H1 (cell line): ENCODE results near the gene CHRM4. TPM values are rescaled to one million over a fixed set of nuclear protein-coding genes. Genes with fewer than 3 reads are reported as not detected.

Experiments used
- CTCF ChIA-PET: fragments of 300-600 bp; sonication (Branson Sonifier 250); formaldehyde crosslinking; loops from one replicate; lab custom pipeline; 2021; ENCODE audit not compliant: partially characterized antibody; lab: Charles Lee
- POLR2A ChIA-PET: fragments of 300-600 bp; sonication (Branson Sonifier 250); formaldehyde crosslinking; loops from one replicate; lab custom pipeline; 2021; ENCODE audit warnings: inconsistent platforms; ENCODE audit not compliant: partially characterized antibody; lab: Charles Lee
- DNase-seq, 2 experiments: peaks; one replicate each; pipeline versions ENCODE4 v3.0.0 to v3.0.0-alpha.2; 2010 to 2022; ENCODE audit warnings: low spot score in 2 of 2, low read depth in 1 of 2, mixed read lengths in 1 of 2
- FAIRE-seq: peaks from 2 replicates; lab custom pipeline; 2011; peaks lifted over from hg19 to GRCh38; lab: Jason Lieb, UNC
- H2AFZ ChIP-seq: 2 replicates; pipeline ENCODE4 v1.8.1; 2012; ENCODE audit warnings: low read length, inconsistent platforms
- H2AK5ac ChIP-seq: 2 replicates; pipeline ENCODE4 v1.6.1; 2013; ENCODE audit warnings: low read depth, low read length
- H2BK120ac ChIP-seq: replicated peaks from 2 replicates; pipeline ENCODE3; 2013; ENCODE audit warnings: low read depth, low read length, inconsistent platforms
- H2BK12ac ChIP-seq: 2 replicates; pipeline ENCODE4 v1.6.1; 2013; ENCODE audit warnings: low read depth, low read length
- H2BK15ac ChIP-seq: 2 replicates; pipeline ENCODE4 v1.6.1; 2013; ENCODE audit warnings: low read length
- H2BK20ac ChIP-seq: 2 replicates; pipeline ENCODE4 v1.6.1; 2013; ENCODE audit warnings: low read length
- H2BK5ac ChIP-seq: 2 replicates; pipeline ENCODE4 v1.6.1; 2013; ENCODE audit warnings: low read depth, low read length
- H3K14ac ChIP-seq: 2 replicates; pipeline ENCODE4 v1.6.1; 2013; ENCODE audit warnings: inconsistent platforms; ENCODE audit not compliant: insufficient read length
- H3K18ac ChIP-seq: 2 replicates; pipeline ENCODE4 v1.6.1; 2013; ENCODE audit warnings: low read length; ENCODE audit errors: extremely low read depth
- H3K23ac ChIP-seq: 2 replicates; pipeline ENCODE4 v1.6.1; 2013; ENCODE audit warnings: inconsistent platforms; ENCODE audit not compliant: insufficient read length
- H3K23me2 ChIP-seq: 2 replicates; pipeline ENCODE4 v1.6.1; 2013; ENCODE audit warnings: low read depth, low read length
- H3K27ac ChIP-seq: 2 replicates; pipeline ENCODE4 v1.6.1; 2011; ENCODE audit warnings: low read depth, low read length, inconsistent platforms
- H3K27me3 ChIP-seq, 4 experiments: replicated peaks in 1 of 4; 1 replicate in 1 of 4; 2 replicates in 3 of 4; pipeline versions ENCODE4 v1.6.1 to v1.8.1; 2011 to 2013; ENCODE audit warnings: low read length in 3 of 4, mild to moderate bottlenecking in 3 of 4, inconsistent platforms in 2 of 4, mixed read lengths in 2 of 4, moderate library complexity in 1 of 4; ENCODE audit not compliant: control insufficient read depth in 3 of 4, insufficient read depth in 3 of 4; ENCODE audit errors: extremely low read depth in 1 of 4
- H3K36me3 ChIP-seq, 4 experiments: 2 replicates each; pipeline versions ENCODE4 v1.6.1 to v1.8.1; 2011 to 2013; ENCODE audit warnings: mild to moderate bottlenecking in 4 of 4, low read length in 3 of 4, moderate library complexity in 2 of 4, control low read depth in 1 of 4, inconsistent platforms in 1 of 4; ENCODE audit not compliant: insufficient read depth in 4 of 4, control insufficient read depth in 2 of 4
- H3K4ac ChIP-seq: replicated peaks from 2 replicates; pipeline ENCODE3; 2013; ENCODE audit warnings: low read length, low read depth, mixed read lengths, inconsistent platforms; ENCODE audit not compliant: insufficient read length
- H3K4me1 ChIP-seq, 4 experiments: replicated peaks in 1 of 4; 1 replicate in 1 of 4; 2 replicates in 3 of 4; pipeline versions ENCODE4 v1.6.1 to v1.8.1; 2011 to 2013; ENCODE audit warnings: low read length in 3 of 4, inconsistent platforms in 2 of 4, mixed read lengths in 1 of 4; ENCODE audit not compliant: insufficient read depth in 4 of 4, control insufficient read depth in 3 of 4
- H3K4me2 ChIP-seq, 2 experiments: 2 replicates each; pipeline versions ENCODE4 v1.6.1 to v1.8.1; 2011 to 2013; ENCODE audit warnings: low read depth in 2 of 2, low read length in 2 of 2, control low read depth in 1 of 2, inconsistent platforms in 1 of 2, mild to moderate bottlenecking in 1 of 2; ENCODE audit not compliant: insufficient read depth in 1 of 2
- H3K4me3 ChIP-seq, 4 experiments: fragments of 200-600, 300-600 bp in 1 of 4; sonication (generic), shearing (Covaris generic), sonication (Bioruptor Twin) in 1 of 4; 2 replicates each; pipeline versions ENCODE4 v1.5.1 to v1.8.1; 2011 to 2016; ENCODE audit warnings: low read length in 4 of 4, low read depth in 3 of 4, control low read depth in 2 of 4, inconsistent platforms in 2 of 4, mild to moderate bottlenecking in 2 of 4, mixed read lengths in 1 of 4, moderate library complexity in 1 of 4; ENCODE audit not compliant: insufficient read depth in 2 of 4; ENCODE audit errors: extremely low read depth in 1 of 4
- H3K56ac ChIP-seq: replicated peaks from 2 replicates; pipeline ENCODE3; 2013; ENCODE audit warnings: low read depth, mild to moderate bottlenecking, mixed read lengths, low read length, inconsistent platforms; ENCODE audit not compliant: insufficient read length
- H3K79me1 ChIP-seq: 2 replicates; pipeline ENCODE4 v1.6.1; 2013; ENCODE audit warnings: low read depth, low read length, control low read depth
- H3K79me2 ChIP-seq, 2 experiments: 2 replicates each; pipeline versions ENCODE4 v1.6.1 to v1.8.1; 2012 to 2013; ENCODE audit warnings: low read length in 2 of 2, mild to moderate bottlenecking in 2 of 2, inconsistent platforms in 1 of 2; ENCODE audit not compliant: insufficient read depth in 2 of 2, control insufficient read depth in 1 of 2
- H3K9ac ChIP-seq, 4 experiments: replicated peaks in 1 of 4; 1 replicate in 1 of 4; 2 replicates in 3 of 4; pipeline versions ENCODE4 v1.6.1 to v1.8.1; 2011 to 2013; ENCODE audit warnings: low read depth in 3 of 4, low read length in 3 of 4, control low read depth in 2 of 4, mild to moderate bottlenecking in 2 of 4, moderate library complexity in 2 of 4, inconsistent platforms in 1 of 4; ENCODE audit errors: extremely low read depth in 1 of 4
- H3K9me3 ChIP-seq, 2 experiments: 2 replicates each; pipeline versions ENCODE4 v1.6.1 to v1.8.1; 2012 to 2013; ENCODE audit warnings: mild to moderate bottlenecking in 2 of 2, moderate library complexity in 2 of 2, control low read depth in 1 of 2, inconsistent platforms in 1 of 2, low read depth in 1 of 2, low read length in 1 of 2, mixed read lengths in 1 of 2; ENCODE audit not compliant: insufficient read depth in 2 of 2
- H4K20me1 ChIP-seq, 2 experiments: replicated peaks in 1 of 2; 2 replicates each; pipeline versions ENCODE3 to v1.8.1; 2011 to 2013; ENCODE audit warnings: inconsistent platforms in 2 of 2, low read length in 2 of 2, mild to moderate bottlenecking in 1 of 2; ENCODE audit not compliant: insufficient read depth in 2 of 2, control insufficient read depth in 1 of 2
- H4K5ac ChIP-seq: 2 replicates; pipeline ENCODE4 v1.6.1; 2013; ENCODE audit warnings: low read length, low read depth, mixed read lengths, inconsistent platforms; ENCODE audit not compliant: insufficient read length
- H4K8ac ChIP-seq: 2 replicates; pipeline ENCODE4 v1.8.0; 2013; ENCODE audit warnings: mild to moderate bottlenecking, moderate library complexity, low read length, inconsistent platforms; ENCODE audit not compliant: insufficient read depth; ENCODE audit errors: extremely low read depth
- H4K91ac ChIP-seq: replicated peaks from 2 replicates; pipeline ENCODE3; 2013; ENCODE audit warnings: low read length, mixed read lengths, inconsistent platforms; ENCODE audit not compliant: insufficient read length
- CTCF ChIP-seq, 3 experiments: IDR thresholded peaks; 1 replicate in 2 of 3; 2 replicates in 1 of 3; pipeline versions ENCODE4 v1.5.1 to v1.6.1; 2011; ENCODE audit warnings: low read length in 3 of 3, mild to moderate bottlenecking in 3 of 3, inconsistent platforms in 2 of 3, low read depth in 1 of 3, moderate library complexity in 1 of 3; ENCODE audit not compliant: insufficient read depth in 1 of 3; ENCODE audit errors: control extremely low read depth in 1 of 3
- WGBS, 2 experiments: shearing (Covaris generic) in 1 of 2; methylation state at CpG; one replicate each; pipeline versions ENCODE4 v1.1.6 to v1.1.7; 2013 to 2015; ENCODE audit warnings: low lambda C conversion rate in 2 of 2, mixed read lengths in 2 of 2, inconsistent platforms in 1 of 2, low coverage in 1 of 2, missing lambda C conversion rate in 1 of 2; ENCODE audit not compliant: insufficient replicate concordance in 2 of 2, insufficient coverage in 1 of 2, insufficient read length in 1 of 2; ENCODE audit errors: extremely low coverage in 1 of 2, missing lambda C conversion rate in 1 of 2; 5-methylcytosine and 5-hydroxymethylcytosine counted together
- polyA plus RNA-seq, 7 experiments: library from polyadenylated mRNA; depleted of rRNA in 3 of 7; stranded (reverse) in 5 of 7; unstranded in 2 of 7; fragments of >200 nt in 5 of 7; fragments of 200-250 nt in 2 of 7; gene quantifications; 1 replicate in 5 of 7; 2 replicates in 1 of 7; 4 replicates in 1 of 7; pipeline versions ENCODE4 v1.2.1 to v1.2.3, GENCODE V29; 2011 to 2013; ENCODE audit warnings: missing spikeins in 2 of 7, mixed read lengths in 2 of 7
- total RNA-seq: library from RNA; stranded (reverse); fragmentation: NEBNext Ultra II Directional; extraction: Animal tissue kit (Norgen Biotek cat#: 25700); gene quantifications from 2 replicates; pipeline ENCODE4 v1.2.1, GENCODE V29; 2021

The CHRM4 gene
- total and polyA plus RNA-seq, 2 of the 8 experiments (the other 6 are each of a cell fraction or from before 2014, with no cell fraction given), result 1.1 to 1.3 TPM

DNA sequence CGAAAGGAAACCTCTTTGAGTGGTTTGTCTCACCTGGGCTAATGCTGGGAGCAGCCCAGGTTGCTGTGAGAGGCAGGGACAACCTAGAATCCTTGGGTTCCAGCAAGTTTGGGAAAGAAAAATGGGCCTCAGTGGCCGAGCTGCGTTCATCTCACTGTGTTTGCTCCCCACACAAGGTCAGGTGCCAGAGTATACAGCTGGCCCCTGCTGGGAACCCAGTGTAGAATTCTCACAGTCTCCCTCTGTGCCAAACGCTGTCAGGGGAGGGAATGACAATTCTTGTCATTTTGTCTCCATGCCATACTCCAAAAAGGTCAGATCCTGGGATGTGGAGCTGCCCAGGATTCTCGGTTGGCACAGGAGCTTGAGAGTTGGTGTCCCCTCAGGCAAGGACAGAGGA lies 40.0 kb downstream of the CHRM4 start:
- WGBS, 2 experiments, result 79% methylated on average over 5 of the region's 5 CpGs; no CpG with 5 or more reads in 1 of the 2 experiments
- Histone ChIP-seq H3K79me2 (peaks cover 0 to 76% of the 10 kb centered on the region in 2 experiments; a peak in 3 of 4 replicates), H3K36me3 (no peaks in the 10 kb centered on the region), H2BK15ac (no peak overlapping the region), H3K56ac (no peak overlapping the region), H3K9me3 (no peaks in the 10 kb centered on the region), H4K91ac (no peak overlapping the region), H3K4me2 (peak overlapping the region in 1 of 2 experiments; percentile 9; a peak in 1 of 4 replicates), H2AK5ac (no peak overlapping the region), H2BK20ac (no peak overlapping the region), H2BK12ac (no peak overlapping the region), H3K79me1 (peaks cover 28% of the 10 kb centered on the region), H3K4me1 (peaks cover 10 to 39% (median 30%) of the 10 kb centered on the region in 4 experiments), H3K27ac (no peak overlapping the region), H3K4me3 (no peak overlapping the region), H4K20me1 (peaks cover 15 to 38% of the 10 kb centered on the region in 2 experiments), H3K14ac (no peak overlapping the region), H4K8ac (no peak overlapping the region; the same call in 1 of the 2 replicates), H3K27me3 (no peaks in the 10 kb centered on the region), H2BK120ac (no peak overlapping the region), H3K9ac (no peak overlapping the region), H3K4ac (no peak overlapping the region), H3K18ac (no peak overlapping the region), H4K5ac (no peak overlapping the region), H3K23me2 (peaks cover 10% of the 10 kb centered on the region), H2BK5ac (no peak overlapping the region; the same call in 1 of the 2 replicates), H2AFZ (no peak overlapping the region), H3K23ac (no peak overlapping the region)
- POLR2A ChIA-PET, result interaction anchor here (0.9 to 8.1 kb wide), 14 partner anchors 9 to 242 kb away, joined by 3 to 69 read pairs (median 4); partner anchors contain the start of genes AMBRA1 and MDK
- DNase-seq (no peak), FAIRE-seq (no peak)
- TF ChIP-seq CTCF (IDR thresholded peaks at IDR 0.05; ENCODE audit: control extremely low read depth in 1 of 3, insufficient read depth in 1 of 3, low read depth in 1 of 3, low read length in 3 of 3), result no peak
- CTCF ChIA-PET, result interaction anchor here (0.5 to 44.5 kb wide), 31 partner anchors 8 to 470 kb away, joined by 3 to 1004 read pairs (median 4); partner anchors contain the start of genes DGKZ and MDK
